CD4-positive, alpha-beta T cell (primary cell): Measurements from ENCODE around the gene CORO1C. TPM values are rescaled to one million over a fixed set of nuclear protein-coding genes. Genes with fewer than 3 reads are reported as not detected.

Source experiments
- ATAC-seq: fragments of 200-7000 bp; cut with Tn5 transposase; one replicate; pipeline ENCODE4 v1.10.0; 2022; ENCODE audit warnings: mild to moderate bottlenecking; ENCODE audit not compliant: poor library complexity
- CTCF ChIA-PET: fragments of 350-600 bp; sonication (Branson Sonifier 250); formaldehyde crosslinking; loops from one replicate; lab custom pipeline; 2021; ENCODE audit warnings: antibody characterized with exemption, inconsistent platforms; lab: Charles Lee
- POLR2A ChIA-PET: fragments of 350-600 bp; sonication (Branson Sonifier 250); formaldehyde crosslinking; loops from one replicate; lab custom pipeline; 2021; ENCODE audit warnings: antibody characterized with exemption, inconsistent platforms; lab: Charles Lee
- DNase-seq, 14 experiments: peaks; one replicate each; pipeline ENCODE4 v3.0.0-alpha.2; 2013 to 2020; ENCODE audit warnings: mixed read lengths in 2 of 14
- H3K27ac ChIP-seq, 2 donors: one replicate each; pipeline versions ENCODE4 v1.5.1 to v1.7.0; 2013; ENCODE audit warnings: low read length in 2 of 2, low read depth in 1 of 2, mild to moderate bottlenecking in 1 of 2
- H3K27me3 ChIP-seq, 2 experiments: 1 replicate in 1 of 2; 2 replicates in 1 of 2; pipeline versions ENCODE4 v1.6.1 to v1.7.0; 2013; ENCODE audit warnings: low read length in 2 of 2, control low read depth in 1 of 2, mild to moderate bottlenecking in 1 of 2, moderate library complexity in 1 of 2; ENCODE audit not compliant: insufficient read depth in 2 of 2, control insufficient read depth in 1 of 2
- H3K36me3 ChIP-seq: one replicate; pipeline ENCODE4 v1.6.1; 2013; ENCODE audit warnings: low read length, control low read depth; ENCODE audit not compliant: insufficient read depth
- H3K4me1 ChIP-seq: one replicate; pipeline ENCODE4 v1.6.1; 2013; ENCODE audit warnings: low read length, control low read depth; ENCODE audit not compliant: insufficient read depth
- H3K4me3 ChIP-seq: one replicate; pipeline ENCODE4 v1.5.1; 2013; ENCODE audit warnings: mild to moderate bottlenecking, low read length, moderate library complexity
- H3K9me3 ChIP-seq, 2 experiments: 1 replicate in 1 of 2; 2 replicates in 1 of 2; pipeline versions ENCODE4 v1.6.1 to v1.7.0; 2013; ENCODE audit warnings: low read length in 2 of 2, mild to moderate bottlenecking in 2 of 2, control low read depth in 1 of 2, moderate library complexity in 1 of 2; ENCODE audit not compliant: control insufficient read depth in 1 of 2, insufficient read depth in 1 of 2
- H3K27ac Mint-ChIP-seq: one replicate; pipeline ENCODE4 v1.8.0; 2020; ENCODE audit warnings: mixed read lengths
- H3K27me3 Mint-ChIP-seq: one replicate; pipeline ENCODE4 v1.8.0; 2021; ENCODE audit warnings: mixed read lengths
- H3K36me3 Mint-ChIP-seq: one replicate; pipeline ENCODE4 v1.8.0; 2021; ENCODE audit warnings: low read depth, mixed read lengths
- H3K4me1 Mint-ChIP-seq: one replicate; pipeline ENCODE4 v1.8.0; 2021; ENCODE audit warnings: low read depth, mixed read lengths
- H3K4me3 Mint-ChIP-seq: one replicate; pipeline ENCODE4 v1.8.0; 2020; ENCODE audit warnings: mild to moderate bottlenecking, mixed read lengths
- H3K9me3 Mint-ChIP-seq: one replicate; pipeline ENCODE4 v1.8.0; 2020; ENCODE audit warnings: mixed read lengths
- intact Hi-C, 2 experiments: fragments of 100-400 bp; cut with DNase I in 1 of 2; cut with micrococcal nuclease in 1 of 2; formaldehyde crosslinking; loops; one replicate each; pipeline versions ENCODE4 v1.15.1 to v1.9.0; 2023 to 2025; cut with DNase I, micrococcal nuclease
- total RNA-seq, 174 experiments: library from RNA in 2 of 174; stranded (reverse) in 2 of 174; gene quantifications; one replicate each; pipeline ENCODE4 v1.2.3 and lab custom pipeline; 2021 to 2026
- TF ChIP-seq, protein P1 (sequence below): fragments of 200-600 bp; IDR thresholded peaks from one replicate; pipeline ENCODE4 v1.8.0; 2022; ENCODE audit warnings: antibody characterized with exemption, mild to moderate bottlenecking

The CORO1C gene
- total RNA-seq, 2 experiments from 2014 or later = 6.7 to 7.4 TPM

GRCh38 chr12:108607981-108608600, 123.2 kb downstream of the CORO1C start:
- H3K9me3 Mint-ChIP-seq = no peaks in the 10 kb centered on the region
- intact Hi-C loops = no loop called here
- peaks cover 9% of the 10 kb centered on the region for H3K4me1 Mint-ChIP-seq
- ChIA-PET POLR2A (interaction anchor here (1.9 kb wide), 1 partner anchor 25 kb away, joined by 7 read pairs; the partner anchor contains the start of gene SELPLG), CTCF (no interaction called here)
- no peak overlapping the region for H3K27ac ChIP-seq
- DNase-seq (no peak), ATAC-seq (no peak)
- no peaks in the 10 kb centered on the region for H3K36me3 Mint-ChIP-seq
- TF ChIP-seq, protein P1, sequence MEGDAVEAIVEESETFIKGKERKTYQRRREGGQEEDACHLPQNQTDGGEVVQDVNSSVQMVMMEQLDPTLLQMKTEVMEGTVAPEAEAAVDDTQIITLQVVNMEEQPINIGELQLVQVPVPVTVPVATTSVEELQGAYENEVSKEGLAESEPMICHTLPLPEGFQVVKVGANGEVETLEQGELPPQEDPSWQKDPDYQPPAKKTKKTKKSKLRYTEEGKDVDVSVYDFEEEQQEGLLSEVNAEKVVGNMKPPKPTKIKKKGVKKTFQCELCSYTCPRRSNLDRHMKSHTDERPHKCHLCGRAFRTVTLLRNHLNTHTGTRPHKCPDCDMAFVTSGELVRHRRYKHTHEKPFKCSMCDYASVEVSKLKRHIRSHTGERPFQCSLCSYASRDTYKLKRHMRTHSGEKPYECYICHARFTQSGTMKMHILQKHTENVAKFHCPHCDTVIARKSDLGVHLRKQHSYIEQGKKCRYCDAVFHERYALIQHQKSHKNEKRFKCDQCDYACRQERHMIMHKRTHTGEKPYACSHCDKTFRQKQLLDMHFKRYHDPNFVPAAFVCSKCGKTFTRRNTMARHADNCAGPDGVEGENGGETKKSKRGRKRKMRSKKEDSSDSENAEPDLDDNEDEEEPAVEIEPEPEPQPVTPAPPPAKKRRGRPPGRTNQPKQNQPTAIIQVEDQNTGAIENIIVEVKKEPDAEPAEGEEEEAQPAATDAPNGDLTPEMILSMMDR = no peak
- no peaks in the 10 kb centered on the region for H3K36me3 ChIP-seq
- peaks cover 12% of the 10 kb centered on the region for H3K4me1 ChIP-seq
- H3K4me3 ChIP-seq = no peak overlapping the region
- no peak overlapping the region for H3K4me3 Mint-ChIP-seq
- no peaks in the 10 kb centered on the region for H3K27me3 ChIP-seq
- H3K27me3 Mint-ChIP-seq = no peaks in the 10 kb centered on the region
- H3K27ac Mint-ChIP-seq = no peak overlapping the region
- H3K9me3 ChIP-seq = no peaks in the 10 kb centered on the region

- Mint-ChIP-seq H3K27me3 (no peaks in the 10 kb centered on the region), H3K36me3 (no peaks in the 10 kb centered on the region), H3K4me3 (no peak overlapping the region), H3K9me3 (no peaks in the 10 kb centered on the region), H3K27ac (no peak overlapping the region), H3K4me1 (no peaks in the 10 kb centered on the region)
- intact Hi-C loops = no loop called here
- Histone ChIP-seq H3K4me1 (no peaks in the 10 kb centered on the region), H3K36me3 (no peaks in the 10 kb centered on the region), H3K27me3 (no peaks in the 10 kb centered on the region), H3K27ac (no peak overlapping the region), H3K9me3 (no peaks in the 10 kb centered on the region), H3K4me3 (no peak overlapping the region)
- ChIA-PET CTCF (no interaction called here), POLR2A (interaction anchor here (0.6 kb wide), 1 partner anchor 11 kb away, joined by 3 read pairs; no protein-coding TSS in a partner anchor)
- no peak for DNase-seq
- ATAC-seq = no peak
- TF ChIP-seq, protein P1 = no peak
These were observed 124.8 kb downstream of the CORO1C start for GRCh38 chr12:108606492-108606891.

DNA sequence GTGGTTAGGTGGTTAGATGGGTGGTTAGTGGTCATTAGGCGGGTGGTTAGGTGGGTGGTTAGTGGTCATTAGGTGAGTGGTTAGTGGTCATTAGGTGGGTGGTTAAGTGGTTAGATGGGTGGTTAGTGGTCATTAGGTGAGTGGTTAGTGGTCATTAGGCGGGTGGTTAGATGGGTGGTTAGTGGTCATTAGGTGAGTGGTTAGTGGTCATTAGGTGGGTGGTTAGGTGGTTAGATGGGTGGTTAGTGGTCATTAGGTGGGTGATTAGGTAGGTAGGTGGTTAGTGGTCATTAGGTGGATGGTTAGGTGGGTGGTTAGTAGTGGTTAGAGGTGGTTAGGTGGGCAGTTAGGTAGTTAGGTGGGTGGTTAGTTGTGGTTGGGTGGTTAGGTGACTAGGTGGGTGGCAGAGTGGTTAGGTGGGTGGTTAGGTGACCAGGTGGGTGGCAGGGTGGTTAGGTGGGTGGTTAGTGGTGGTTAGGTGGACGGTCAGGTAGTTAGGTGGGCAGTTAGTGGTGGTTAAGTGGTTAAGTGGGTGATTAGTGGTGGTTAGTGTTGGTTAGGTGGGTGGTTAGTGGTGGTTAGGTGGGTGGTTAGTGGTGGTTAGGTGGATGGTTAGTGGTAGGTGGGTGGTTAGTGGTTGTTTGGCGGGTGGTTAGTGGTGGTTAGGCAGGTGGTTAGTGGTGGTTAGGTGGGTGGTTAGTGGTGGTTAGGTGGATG, 125.5 kb downstream of the CORO1C start:
- TF ChIP-seq, protein P1 = no peak
- no peaks in the 10 kb centered on the region for H3K9me3 Mint-ChIP-seq
- no peaks in the 10 kb centered on the region for H3K36me3 Mint-ChIP-seq
- POLR2A ChIA-PET = no interaction called here
- Histone ChIP-seq H3K4me3 (no peak overlapping the region), H3K27me3 (no peaks in the 10 kb centered on the region), H3K36me3 (no peaks in the 10 kb centered on the region), H3K4me1 (no peaks in the 10 kb centered on the region), H3K9me3 (no peaks in the 10 kb centered on the region), H3K27ac (no peak overlapping the region)
- no peaks in the 10 kb centered on the region for H3K27me3 Mint-ChIP-seq
- DNase-seq (no peak), ATAC-seq (no peak)
- no peak overlapping the region for H3K4me3 Mint-ChIP-seq
- H3K4me1 Mint-ChIP-seq = no peaks in the 10 kb centered on the region
- intact Hi-C loops = no loop called here
- CTCF ChIA-PET = no interaction called here
- no peak overlapping the region for H3K27ac Mint-ChIP-seq
